GM12865 (cell line): ENCODE data around the gene RIT2.

ENCODE experiments used
- DNase-seq: peaks from one replicate; pipeline ENCODE4 v3.0.0; 2010; ENCODE audit warnings: low read depth
- H3K4me3 ChIP-seq: 2 replicates; pipeline ENCODE4 v1.5.1; 2011; ENCODE audit warnings: mild to moderate bottlenecking, low read depth, low read length, control low read depth
- CTCF ChIP-seq: IDR thresholded peaks from 2 replicates; pipeline ENCODE4 v1.5.1; 2011; ENCODE audit warnings: low read length, control low read depth, low read depth, inconsistent platforms; ENCODE audit not compliant: insufficient read depth; ENCODE audit errors: missing control alignments

The RIT2 gene

GRCh38 chr18:42707080-42707479, 408.4 kb downstream of the RIT2 start:
- H3K4me3 ChIP-seq = no peak overlapping the region
- no peak for TF ChIP-seq CTCF
- no peak for DNase-seq

- no peak for TF ChIP-seq CTCF
- DNase-seq = peak; percentile 0
- no peak overlapping the region for H3K4me3 ChIP-seq
Observed at GRCh38 chr18:42706618-42707017, 408.9 kb downstream of the RIT2 start.

DNA sequence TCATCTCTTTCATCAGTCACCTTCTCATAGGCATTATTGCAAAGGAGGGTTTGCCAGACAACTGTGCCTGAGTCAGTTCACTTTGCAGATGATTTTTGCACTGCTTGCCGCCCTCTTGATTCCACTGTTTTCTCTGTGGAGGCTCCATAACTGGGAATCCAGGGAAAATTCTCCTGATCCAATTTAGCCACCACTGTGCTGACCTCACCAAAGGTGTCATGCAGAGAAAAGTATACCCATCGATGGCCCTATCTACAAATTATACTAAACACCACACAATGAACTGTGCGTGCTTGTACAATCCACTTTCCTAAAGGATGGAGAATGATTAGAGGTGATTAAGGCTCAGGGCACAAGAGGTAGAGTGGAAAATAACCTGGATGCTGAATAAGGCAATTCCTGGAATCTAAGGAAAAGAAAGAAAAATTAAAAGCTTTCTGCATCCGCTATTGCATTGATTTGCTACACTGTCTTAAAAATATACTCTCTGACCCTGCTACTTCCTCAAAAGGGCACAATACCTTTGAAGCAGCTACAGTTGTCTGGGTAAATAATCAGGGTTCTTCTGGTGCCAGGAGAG, 409.4 kb downstream of the RIT2 start:
- no peak for TF ChIP-seq CTCF
- DNase-seq = no peak
- H3K4me3 ChIP-seq = no peak overlapping the region
